GM21390 (cell line): ENCODE results near the gene PFKFB2.
"Not testable (repeated sequence)": the region's sequence is repeated elsewhere in the genome, so short reads cannot be mapped to it uniquely, and the experiment has no call there.

Source experiments
- ATAC-seq: cut with Tn5 transposase; IDR thresholded peaks from one replicate; pipeline ENCODE4 v1.9.1; 2021; ENCODE audit not compliant: unreplicated experiment

Gene PFKFB2

GRCh38 chr1:207036865-207037264, 16.2 kb upstream of the PFKFB2 start:
- ATAC-seq: no peak

- no peak for ATAC-seq
Measured at GRCh38 chr1:207039380-207040180, 13.5 kb upstream of the PFKFB2 start.

GRCh38 chr1:207040181-207040533, 12.9 kb upstream of the PFKFB2 start:
- ATAC-seq: no peak

GRCh38 chr1:207041397-207041796, 11.7 kb upstream of the PFKFB2 start:
- ATAC-seq: not testable (repeated sequence)

GRCh38 chr1:207045453-207045852, 7.6 kb upstream of the PFKFB2 start:
- no peak for ATAC-seq

GRCh38 chr1:207047505-207047904, 5.6 kb upstream of the PFKFB2 start:
- no peak for ATAC-seq

- ATAC-seq: no peak
Measured at GRCh38 chr1:207048041-207048440, 5.0 kb upstream of the PFKFB2 start.

GRCh38 chr1:207049054-207049453, 4.0 kb upstream of the PFKFB2 start:
- no peak for ATAC-seq

- no peak for ATAC-seq
Measured at GRCh38 chr1:207049514-207049913, 3.6 kb upstream of the PFKFB2 start.

GRCh38 chr1:207049974-207050391, 3.1 kb upstream of the PFKFB2 start:
- ATAC-seq: peak; percentile 38

GRCh38 chr1:207050480-207051190, 2.4 kb upstream of the PFKFB2 start:
- ATAC-seq: peak; percentile 45

GRCh38 chr1:207051191-207051943, 1.7 kb upstream of the PFKFB2 start, which contains the start of gene YOD1:
TSS of gene YOD1 (minus strand) at chr1:207051208. CDS start at chr1:207051030, 178 bp downstream.
- no peak for ATAC-seq

- no peak for ATAC-seq
Measured at GRCh38 chr1:207054491-207054890, 1.4 kb downstream of the PFKFB2 start.

- no peak for ATAC-seq
Measured at GRCh38 chr1:207055386-207056001, 2.4 kb downstream of the PFKFB2 start.

GRCh38 chr1:207056673-207057072, 3.6 kb downstream of the PFKFB2 start:
- ATAC-seq: no peak

GRCh38 chr1:207058252-207058651, 5.2 kb downstream of the PFKFB2 start:
- ATAC-seq: no peak

GRCh38 chr1:207058878-207059867, 6.1 kb downstream of the PFKFB2 start:
- no peak for ATAC-seq

- no peak for ATAC-seq
Measured at GRCh38 chr1:207059881-207060280, 6.8 kb downstream of the PFKFB2 start.

- no peak for ATAC-seq
Measured at GRCh38 chr1:207060596-207060995, 7.5 kb downstream of the PFKFB2 start.

GRCh38 chr1:207062058-207062457, 9.0 kb downstream of the PFKFB2 start:
- ATAC-seq: no peak
